Gastrocnemius medialis (tissue), 4 donors: ENCODE results near the gene RACGAP1. TPM values are rescaled to one million over a fixed set of nuclear protein-coding genes. Genes with fewer than 3 reads are reported as not detected.
"Not testable (repeated sequence)": the region's sequence is repeated elsewhere in the genome, so short reads cannot be mapped to it uniquely, and the experiment has no call there.

Source experiments
- ATAC-seq, 2 donors: fragments of 150-250 bp; one replicate each; pipeline ENCODE4 v1.9.1; 2016
- DNase-seq, 2 donors: peaks; one replicate each; pipeline ENCODE4 v3.0.0-alpha.2; 2019
- H3K27ac ChIP-seq, 4 donors: fragments of 200-600 bp; sonication (generic); 1 replicate in 1 of 4; 2 replicates in 3 of 4; pipeline ENCODE4 v1.5.1; 2016 to 2018; ENCODE audit warnings: mild to moderate bottlenecking in 2 of 4, moderate library complexity in 1 of 4
- H3K27me3 ChIP-seq, 3 donors: fragments of 200-600 bp; sonication (generic) in 2 of 3; 1 replicate in 1 of 3; 2 replicates in 2 of 3; pipeline versions ENCODE4 v1.5.1 to v1.6.0; 2016 to 2019; ENCODE audit warnings: mild to moderate bottlenecking in 1 of 3, moderate library complexity in 1 of 3
- H3K36me3 ChIP-seq, 2 donors: fragments of 200-600 bp; sonication (generic) in 1 of 2; one replicate each; pipeline ENCODE4 v1.5.1; 2017 to 2018
- H3K4me1 ChIP-seq, 2 donors: fragments of 200-600 bp; sonication (generic) in 1 of 2; one replicate each; pipeline ENCODE4 v1.5.1; 2016 to 2017; ENCODE audit warnings: mild to moderate bottlenecking in 2 of 2
- H3K4me3 ChIP-seq, 4 donors: fragments of 200-600 bp; sonication (generic) in 3 of 4; 1 replicate in 1 of 4; 2 replicates in 3 of 4; pipeline ENCODE4 v1.5.1; 2016 to 2019; ENCODE audit warnings: mild to moderate bottlenecking in 2 of 4
- H3K9me3 ChIP-seq, 3 donors: fragments of 200-600 bp; sonication (generic) in 2 of 3; 1 replicate in 1 of 3; 2 replicates in 2 of 3; pipeline ENCODE4 v1.5.1; 2016 to 2019
- CTCF ChIP-seq, 5 experiments: fragments of 450-650 bp in 3 of 5; fragments of 200-600 bp in 2 of 5; sonication (generic) in 2 of 5; IDR thresholded peaks in 4 of 5; conservative IDR thresholded peaks in 1 of 5; 1 replicate in 4 of 5; 2 replicates in 1 of 5; pipeline ENCODE4 v1.5.1; 2016 to 2019; ENCODE audit warnings: antibody characterized with exemption in 5 of 5, mild to moderate bottlenecking in 3 of 5, moderate library complexity in 3 of 5
- POLR2A ChIP-seq, 2 donors: fragments of 450-650 bp; IDR thresholded peaks; one replicate each; pipeline ENCODE4 v1.6.1; 2017; ENCODE audit warnings: antibody characterized with exemption in 2 of 2, mild to moderate bottlenecking in 2 of 2, moderate library complexity in 2 of 2
- in situ Hi-C, 4 donors: fragments of 200-750 bp; cut with MboI; loops; one replicate each; pipeline versions ENCODE4 v1.15.0 to v1.8.0; 2017; ENCODE audit warnings: low sequenced_read_pairs in 4 of 4
- intact Hi-C: fragments of 100-400 bp; cut with DNase I; formaldehyde crosslinking; loops from one replicate; pipeline ENCODE4 v1.15.1; 2023; ENCODE audit warnings: low total_unique reads
- total RNA-seq, 4 donors: library from RNA; depleted of rRNA; stranded (reverse); fragments of >200 nt; gene quantifications; one replicate each; pipeline versions ENCODE4 v1.1.0 to v1.2.3, GENCODE V29; 2016

RACGAP1 gene
- total RNA-seq, 4 donors from 2014 or later: 5.6 to 13.3 (median 6.5) TPM

DNA sequence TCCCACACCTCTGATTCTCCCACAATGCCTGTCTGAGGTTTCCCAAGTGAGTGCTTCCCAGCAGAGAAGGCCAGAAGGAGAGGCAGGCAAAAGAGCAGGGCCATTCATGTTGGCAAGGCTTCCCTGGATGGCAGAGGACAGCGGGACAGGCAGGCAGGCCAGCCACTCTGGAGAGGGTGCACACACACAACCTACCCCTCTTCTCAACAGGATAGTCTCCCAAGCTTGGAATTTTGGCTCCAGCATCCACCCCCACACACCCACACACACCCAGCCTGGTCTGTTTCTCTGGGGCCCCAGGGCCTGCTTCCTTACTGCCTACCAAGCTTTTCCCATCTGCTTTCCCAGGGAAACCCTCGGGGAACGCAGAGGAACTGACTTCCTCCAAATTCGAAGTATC, 15.4 kb upstream of the RACGAP1 start:
- Histone ChIP-seq H3K36me3 (no peaks in the 10 kb centered on the region), H3K27ac (no peak overlapping the region), H3K4me1 (no peaks in the 10 kb centered on the region), H3K9me3 (no peaks in the 10 kb centered on the region), H3K4me3 (no peak overlapping the region), H3K27me3 (no peaks in the 10 kb centered on the region)
- DNase-seq (no peak), ATAC-seq (no peak)
- in situ Hi-C loops: no loop called here
- intact Hi-C loops: no loop called here
- TF ChIP-seq CTCF (IDR thresholded peaks at IDR 0.05 in 4 of 5, conservative IDR thresholded peaks at IDR 0.05 in 1 of 5) (no peak), POLR2A (IDR thresholded peaks at IDR 0.05) (no peak)

DNA sequence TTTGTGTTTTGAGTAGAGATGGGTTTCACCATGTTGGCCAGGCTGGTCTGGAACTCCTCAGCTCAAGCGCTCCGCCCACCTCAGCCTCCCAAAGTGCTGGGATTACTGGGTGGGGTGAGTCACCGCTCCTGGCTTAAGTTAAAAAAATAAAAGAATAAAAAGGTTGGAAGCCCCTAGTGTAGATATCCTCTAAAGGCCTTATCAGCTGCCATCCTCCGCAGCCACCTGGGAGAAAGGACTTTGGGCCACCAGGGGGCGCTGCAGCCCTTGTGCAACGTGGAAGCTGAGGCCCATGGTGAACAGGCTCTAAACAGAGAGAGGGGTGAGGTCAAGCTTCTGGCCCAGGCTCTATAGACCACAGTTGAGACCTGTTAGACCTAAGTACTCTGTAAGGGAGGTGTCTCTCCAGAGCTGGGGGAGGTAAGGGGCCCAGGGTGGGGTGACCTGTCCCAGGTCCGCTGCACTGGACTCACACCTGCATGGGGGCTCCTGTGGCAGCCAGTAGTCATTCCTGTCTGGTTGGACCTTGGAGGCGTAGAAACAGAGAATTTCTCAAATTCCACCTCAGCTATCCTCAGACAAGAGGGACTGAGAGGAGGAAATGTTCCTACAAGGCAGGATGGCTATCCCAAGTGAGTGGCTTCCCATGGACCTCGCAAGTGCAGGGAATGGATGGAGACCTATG, 14.0 kb upstream of the RACGAP1 start:
- Histone ChIP-seq H3K4me3 (no peak overlapping the region), H3K36me3 (no peaks in the 10 kb centered on the region), H3K9me3 (no peaks in the 10 kb centered on the region), H3K4me1 (no peaks in the 10 kb centered on the region), H3K27ac (no peak overlapping the region), H3K27me3 (no peaks in the 10 kb centered on the region)
- peak; percentile 69 to 73 for ATAC-seq
- peak; percentile 32 to 63 for DNase-seq
- no peak for TF ChIP-seq POLR2A (IDR thresholded peaks at IDR 0.05)
- TF ChIP-seq CTCF (IDR thresholded peaks at IDR 0.05 in 4 of 5, conservative IDR thresholded peaks at IDR 0.05 in 1 of 5): peak; percentile 67 to 90 (median 80)
- in situ Hi-C loops (no loop called here), intact Hi-C loops (loop anchor here (1.0 to 2.0 kb wide), 2 partner anchors 18 to 31 kb away; partner anchors contain the start of gene ASIC1)

DNA sequence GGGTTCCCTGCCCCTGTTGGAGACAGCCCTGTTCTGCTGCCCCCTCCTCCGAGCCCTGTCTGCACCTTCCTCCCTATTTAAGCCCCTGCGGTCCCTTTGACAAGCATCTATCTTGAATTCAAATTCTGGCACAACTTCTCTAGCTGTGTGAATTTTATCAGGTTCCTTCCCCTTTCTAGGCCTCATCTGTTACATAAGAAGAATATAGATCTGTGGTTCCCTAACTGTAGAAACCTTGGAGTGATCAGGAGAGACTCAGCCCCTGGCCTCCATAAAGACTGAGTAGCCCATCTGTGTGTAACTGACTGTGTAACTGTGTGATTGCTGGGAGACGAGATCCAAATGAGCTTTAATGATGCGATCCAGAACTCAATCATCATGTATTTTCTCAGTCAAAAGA, 13.0 kb upstream of the RACGAP1 start:
- Histone ChIP-seq H3K36me3 (no peaks in the 10 kb centered on the region), H3K27me3 (peaks cover 0 to 7% (median 0%) of the 10 kb centered on the region in 3 donors), H3K4me3 (no peak overlapping the region), H3K27ac (no peak overlapping the region), H3K9me3 (no peaks in the 10 kb centered on the region), H3K4me1 (no peaks in the 10 kb centered on the region)
- in situ Hi-C loops: no loop called here
- no peak for ATAC-seq
- no peak for DNase-seq
- TF ChIP-seq CTCF (IDR thresholded peaks at IDR 0.05 in 4 of 5, conservative IDR thresholded peaks at IDR 0.05 in 1 of 5) (no peak), POLR2A (IDR thresholded peaks at IDR 0.05) (no peak)
- intact Hi-C loops: loop anchor here (2.0 kb wide), 1 partner anchor 18 kb away; the partner anchor contains the start of gene ASIC1

GRCh38 chr12:50032854-50033581, 7.7 kb upstream of the RACGAP1 start:
- TF ChIP-seq POLR2A (IDR thresholded peaks at IDR 0.05): no peak
- no peak for DNase-seq
- Histone ChIP-seq H3K9me3 (no peaks in the 10 kb centered on the region), H3K4me1 (no peaks in the 10 kb centered on the region), H3K4me3 (peak overlapping the region in 1 of 4 donors; percentile 21), H3K36me3 (no peaks in the 10 kb centered on the region), H3K27ac (no peak overlapping the region), H3K27me3 (peaks cover 12 to 16% (median 12%) of the 10 kb centered on the region in 3 donors)
- in situ Hi-C loops (no loop called here), intact Hi-C loops (no loop called here)
- ATAC-seq: no peak

GRCh38 chr12:50032515-50032853, 7.2 kb upstream of the RACGAP1 start:
- Histone ChIP-seq H3K27ac (no peak overlapping the region), H3K4me1 (no peaks in the 10 kb centered on the region), H3K9me3 (no peaks in the 10 kb centered on the region), H3K36me3 (no peaks in the 10 kb centered on the region), H3K27me3 (peaks cover 12 to 16% (median 12%) of the 10 kb centered on the region in 3 donors), H3K4me3 (peak overlapping the region in 1 of 4 donors; percentile 21)
- TF ChIP-seq POLR2A (IDR thresholded peaks at IDR 0.05) (no peak), CTCF (IDR thresholded peaks at IDR 0.05 in 4 of 5, conservative IDR thresholded peaks at IDR 0.05 in 1 of 5) (no peak)
- intact Hi-C loops (no loop called here), in situ Hi-C loops (no loop called here)
- ATAC-seq (no peak), DNase-seq (no peak)

GRCh38 chr12:50030449-50030848, 5.2 kb upstream of the RACGAP1 start:
- H3K4me1 ChIP-seq: not testable (repeated sequence)

More at GRCh38 chr12:50030449-50030848, 5.2 kb upstream of the RACGAP1 start:
- ATAC-seq, H3K27ac ChIP-seq, intact Hi-C loops, H3K36me3 ChIP-seq, H3K9me3 ChIP-seq, DNase-seq, H3K4me3 ChIP-seq, in situ Hi-C loops: not testable (repeated sequence)
- H3K27me3 ChIP-seq: peaks cover 12 to 16% (median 12%) of the 10 kb centered on the region in 3 donors
